ENCODE results near the gene INSL6.
"Not testable (repeated sequence)": the region's sequence is repeated elsewhere in the genome, so short reads cannot be mapped to it uniquely, and the experiment has no call there.

INSL6 gene, protein sequence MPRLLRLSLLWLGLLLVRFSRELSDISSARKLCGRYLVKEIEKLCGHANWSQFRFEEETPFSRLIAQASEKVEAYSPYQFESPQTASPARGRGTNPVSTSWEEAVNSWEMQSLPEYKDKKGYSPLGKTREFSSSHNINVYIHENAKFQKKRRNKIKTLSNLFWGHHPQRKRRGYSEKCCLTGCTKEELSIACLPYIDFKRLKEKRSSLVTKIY

DNA sequence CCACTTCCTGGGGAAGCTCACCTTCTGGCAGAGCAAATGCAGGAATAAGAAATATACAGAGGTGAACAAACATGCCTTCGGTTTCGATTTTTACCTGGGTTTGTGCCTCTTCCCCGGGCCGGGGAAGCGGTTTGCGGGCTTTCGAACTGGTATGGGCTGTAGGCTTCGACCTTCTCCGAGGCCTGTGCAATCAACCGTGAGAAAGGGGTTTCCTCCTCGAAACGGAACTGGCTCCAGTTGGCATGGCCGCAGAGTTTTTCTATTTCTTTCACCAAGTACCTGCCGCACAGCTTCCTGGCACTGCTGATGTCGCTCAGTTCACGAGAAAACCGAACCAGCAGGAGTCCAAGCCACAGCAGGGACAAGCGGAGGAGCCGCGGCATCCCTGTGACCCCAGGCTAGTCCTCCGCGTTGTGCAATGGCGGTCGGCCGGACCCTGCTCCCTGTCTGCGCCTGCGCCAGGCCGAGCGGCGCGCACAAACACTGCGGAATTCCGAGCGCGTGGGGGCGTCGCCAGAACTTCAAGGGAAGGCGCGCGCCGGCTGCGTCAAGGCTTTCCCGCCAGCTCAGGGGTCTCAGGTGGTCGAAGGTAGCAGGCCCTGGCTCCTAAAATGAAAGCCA lies at the start of gene INSL6:
Gene INSL6 (minus strand): TSS at position 420 of the 621 bp plus-strand sequence. CDS start 37 bp downstream, at position 383.
- DNase-seq (ENCODE audit: low read depth in 3 of 3, low spot score in 1 of 3): no peak

DNA sequence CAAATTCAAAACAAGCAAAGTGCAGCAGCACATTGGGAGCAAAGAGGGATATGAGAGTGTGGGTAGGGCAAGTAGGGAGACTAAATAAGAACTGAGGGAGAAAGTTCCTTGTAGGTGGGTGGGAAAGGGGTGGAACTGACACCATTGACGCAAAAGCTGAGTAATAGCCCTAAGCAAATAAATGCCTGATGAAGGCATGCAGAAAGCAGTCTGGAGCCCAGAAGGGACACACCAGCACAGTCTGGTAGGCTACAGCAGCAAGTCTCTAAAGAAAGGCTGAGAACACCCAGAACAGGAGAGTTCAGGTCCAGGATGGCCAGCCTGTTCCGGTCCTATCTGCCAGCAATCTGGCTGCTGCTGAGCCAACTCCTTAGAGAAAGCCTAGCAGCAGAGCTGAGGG lies 45.8 kb upstream of the INSL6 start, which contains the start of gene INSL4:
Gene INSL4 (plus strand): TSS at position 208 of the 400 bp plus-strand sequence. CDS start 105 bp downstream, at position 313.
- no peak for DNase-seq (ENCODE audit: low read depth in 3 of 3, low spot score in 1 of 3)

DNA sequence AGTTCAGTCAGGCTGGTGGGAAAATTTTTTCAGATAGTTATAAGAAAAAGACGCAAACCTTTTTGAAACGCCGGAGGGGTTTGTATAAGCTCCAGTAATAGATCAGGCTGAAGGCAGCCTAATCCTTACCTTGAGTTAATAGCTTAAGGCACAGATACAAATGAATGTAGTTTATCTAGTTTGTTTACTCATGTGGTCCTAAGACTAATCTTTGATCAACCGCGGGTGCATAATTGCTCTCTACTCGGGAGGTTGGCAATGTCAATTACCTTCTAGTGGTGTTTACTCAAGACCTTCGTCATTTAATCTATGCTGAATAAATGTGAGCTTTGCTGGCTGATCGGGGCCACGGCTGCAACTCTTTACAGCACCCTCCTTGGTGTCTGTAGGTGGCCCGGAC lies 45.1 kb upstream of the INSL6 start:
- DNase-seq (ENCODE audit: low read depth in 3 of 3, low spot score in 1 of 3): no peak

DNA sequence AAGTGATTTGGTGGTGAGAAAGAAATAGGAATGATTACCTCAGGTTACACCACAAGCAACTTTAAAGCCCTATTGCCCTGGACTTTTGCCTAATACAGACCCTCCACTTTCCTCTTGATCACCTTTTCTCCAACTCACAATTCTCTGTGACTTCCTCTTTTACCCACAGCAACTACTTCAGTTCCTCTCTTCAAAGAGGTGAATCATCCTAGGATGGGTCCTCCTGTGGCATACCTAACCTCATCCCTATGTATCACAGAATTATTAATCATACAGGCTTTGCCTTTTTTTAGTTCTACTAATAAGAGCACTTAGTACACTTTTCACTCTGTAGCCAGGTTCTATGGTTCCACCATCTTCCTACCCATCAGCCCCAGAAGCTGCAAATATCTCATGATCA lies 19.6 kb upstream of the INSL6 start:
- no peak for DNase-seq (ENCODE audit: low read depth in 3 of 3, low spot score in 1 of 3)

DNA sequence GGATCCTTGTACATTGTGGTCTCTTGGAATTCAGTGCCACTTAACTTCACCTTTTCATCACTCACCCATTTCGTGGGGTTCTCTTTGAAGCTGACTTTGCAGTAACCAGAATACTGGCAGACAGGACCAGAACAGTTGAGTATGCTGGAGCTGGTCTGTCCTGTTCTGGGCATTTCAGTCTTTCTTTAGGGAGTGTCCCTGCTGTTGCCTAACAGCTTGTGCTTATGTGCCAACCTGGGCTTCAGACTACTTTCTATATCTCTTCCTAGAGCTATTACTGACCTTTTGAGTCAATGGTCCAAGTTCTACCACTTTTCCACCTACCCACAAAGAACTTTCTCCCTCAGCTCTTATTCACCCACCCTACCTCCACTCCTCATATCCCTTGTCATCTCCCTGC lies 10.0 kb upstream of the INSL6 start:
- DNase-seq (ENCODE audit: low read depth in 3 of 3, low spot score in 1 of 3): no peak

DNA sequence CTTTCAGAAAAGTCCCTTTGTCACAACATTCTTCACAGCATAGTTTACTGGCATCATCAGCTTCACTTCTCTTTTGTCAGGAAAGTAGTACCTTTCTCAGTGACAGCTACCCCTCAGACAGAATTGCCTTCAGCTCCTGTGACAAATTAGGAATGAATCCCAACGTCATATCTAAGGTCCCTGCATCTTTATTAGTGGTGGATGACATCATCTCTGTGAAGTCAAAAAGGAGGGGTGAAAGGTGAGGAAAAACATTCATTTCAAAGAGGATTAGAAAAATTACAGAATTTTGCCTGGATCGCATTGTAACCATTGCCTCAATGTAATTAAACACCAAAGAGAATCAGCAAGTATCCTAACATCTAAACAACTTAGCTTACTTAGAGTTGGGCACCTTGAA lies 7.9 kb upstream of the INSL6 start:
- no peak for DNase-seq (ENCODE audit: low read depth in 3 of 3, low spot score in 1 of 3)

DNA sequence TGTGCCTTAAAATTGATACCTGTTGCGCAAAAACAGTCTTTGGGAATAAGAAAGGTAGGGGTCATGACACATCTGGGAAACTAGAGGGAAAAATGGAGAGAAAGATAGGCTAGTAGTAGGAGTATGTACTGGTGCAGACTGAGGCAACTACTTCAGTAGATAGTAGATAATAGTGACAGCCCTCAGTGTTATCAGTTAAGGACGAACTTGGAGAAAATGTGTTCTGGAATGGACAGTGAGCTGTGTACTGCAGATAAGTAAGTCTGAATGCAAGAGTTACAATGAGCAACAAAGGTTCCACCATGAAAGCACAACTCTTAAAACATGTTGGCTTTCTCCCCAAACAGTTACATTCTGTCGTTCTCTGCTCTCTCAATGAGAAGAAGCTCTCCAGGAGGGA lies 6.5 kb upstream of the INSL6 start:
- DNase-seq (ENCODE audit: low read depth in 3 of 3, low spot score in 1 of 3): no peak

DNA sequence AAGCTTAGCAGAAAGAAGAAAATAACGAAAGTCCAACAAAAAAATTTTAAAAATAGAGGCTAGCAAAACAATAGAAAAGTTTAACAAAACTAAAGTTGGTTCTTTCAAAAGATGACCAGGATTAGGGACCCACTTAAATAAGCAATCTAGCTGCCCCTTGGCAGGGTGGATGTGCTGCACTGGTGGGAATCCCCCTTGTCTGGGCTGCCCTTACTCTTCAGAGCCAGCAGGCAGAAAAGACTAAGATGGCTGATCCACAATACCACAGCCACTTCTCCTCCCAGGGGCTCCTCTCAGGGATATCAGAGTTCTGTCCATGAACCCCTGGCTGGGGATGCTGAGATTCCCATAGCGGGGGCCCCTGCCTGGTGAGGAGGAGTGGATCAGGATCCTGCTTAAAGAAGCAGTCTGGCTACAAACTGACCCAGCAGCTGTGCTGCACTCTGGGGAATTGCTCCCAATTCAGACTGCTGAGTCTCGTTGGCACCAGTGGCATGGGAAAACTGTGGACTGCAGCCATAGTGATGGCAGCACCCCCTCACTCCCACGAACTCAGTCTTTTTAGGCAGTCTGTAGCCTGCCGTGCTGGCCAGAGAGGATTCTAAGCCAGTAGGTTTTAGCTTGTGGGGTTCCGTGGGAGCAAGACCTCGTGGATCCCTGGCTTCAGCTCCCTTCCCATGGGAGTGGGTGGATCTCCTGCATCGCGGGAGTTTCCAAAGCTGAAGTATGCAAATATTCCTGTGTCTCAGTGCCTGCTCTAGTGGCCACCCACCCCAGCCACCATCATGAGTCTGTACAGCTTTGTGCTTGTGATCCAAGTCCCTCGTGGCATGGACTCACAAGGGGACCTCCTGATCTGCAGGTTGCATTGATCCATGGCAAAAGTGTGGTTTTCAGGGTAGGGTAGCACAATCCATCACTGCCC lies 2.9 kb upstream of the INSL6 start:
- DNase-seq (ENCODE audit: low read depth in 3 of 3, low spot score in 1 of 3): no peak

DNA sequence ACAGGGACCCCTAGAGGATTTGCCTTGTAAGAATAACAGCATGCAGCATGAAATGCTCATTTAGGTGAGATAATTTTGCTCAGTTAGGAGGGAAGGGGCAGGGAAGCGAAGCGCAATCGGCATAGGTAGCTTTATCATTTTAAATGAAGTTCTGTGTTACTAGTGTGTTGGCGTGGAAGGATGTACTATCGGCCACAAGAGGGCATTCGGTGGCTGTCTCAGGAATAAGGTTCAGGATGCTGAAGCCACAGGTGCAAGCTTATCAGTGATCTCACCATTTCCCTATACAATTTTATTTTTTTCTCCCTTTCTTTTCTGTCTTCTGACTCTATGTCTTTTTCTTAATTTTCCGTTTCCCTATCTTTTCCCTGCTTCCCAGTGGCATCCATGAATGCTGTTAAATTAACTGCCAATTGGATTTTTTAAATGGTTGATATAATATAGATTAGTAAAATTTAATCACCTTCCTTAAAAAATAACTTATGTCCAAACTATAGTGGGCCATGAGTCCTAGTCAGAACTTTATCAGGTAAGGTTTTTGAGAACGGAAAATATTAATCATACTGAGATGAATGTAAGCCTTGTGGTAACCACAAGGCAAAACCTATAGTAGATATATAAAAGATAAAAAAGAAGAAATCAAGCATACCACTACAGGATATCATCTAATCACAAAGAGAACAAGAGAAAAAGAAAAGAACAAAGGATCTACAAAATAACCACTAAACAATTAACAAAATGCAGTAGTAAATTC lies 1.2 kb upstream of the INSL6 start:
- peak in 2 of 3 donors; percentile 24 to 44 for DNase-seq (ENCODE audit: low read depth in 3 of 3, low spot score in 1 of 3)

DNA sequence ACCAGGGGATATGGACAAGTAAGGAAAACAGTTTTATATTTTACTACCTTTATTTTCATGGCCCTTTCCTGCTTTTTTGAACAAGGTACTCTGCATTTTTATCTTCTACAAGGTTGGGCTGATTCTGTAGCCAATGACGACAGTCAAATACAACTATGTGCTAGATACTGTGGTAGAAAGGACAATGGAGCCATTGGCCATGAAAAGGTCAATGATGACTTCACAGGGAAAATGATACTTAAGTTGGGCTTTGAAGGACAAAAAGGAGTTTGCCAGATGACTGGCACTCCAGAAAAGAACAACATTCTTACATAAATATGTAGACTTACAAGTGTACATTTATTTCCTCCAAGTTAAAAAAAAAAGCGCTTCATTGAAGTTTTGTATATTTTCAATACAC lies 663 bp downstream of the INSL6 start:
- no peak for DNase-seq (ENCODE audit: low read depth in 3 of 3, low spot score in 1 of 3)

DNA sequence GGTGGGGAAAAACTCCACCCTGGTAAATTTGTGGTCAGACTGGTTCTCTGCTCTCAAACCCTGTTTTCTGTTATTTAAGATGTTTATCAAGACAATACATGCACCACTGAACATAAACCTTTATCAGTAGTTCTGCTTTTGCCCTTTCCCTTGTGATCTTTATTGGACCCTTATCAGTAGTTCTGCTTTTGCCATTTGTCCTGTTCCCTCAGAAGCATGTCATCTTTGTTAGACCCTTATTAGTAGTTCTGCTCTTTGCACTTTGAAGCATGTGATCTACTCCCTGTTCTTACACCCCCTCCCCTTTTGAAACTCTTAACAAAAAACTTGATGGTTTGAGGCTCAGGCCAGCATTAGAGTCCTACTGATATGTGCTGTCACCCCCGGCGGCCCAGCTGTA lies 4.8 kb downstream of the INSL6 start:
- DNase-seq (ENCODE audit: low read depth in 3 of 3, low spot score in 1 of 3): not testable (repeated sequence)

DNA sequence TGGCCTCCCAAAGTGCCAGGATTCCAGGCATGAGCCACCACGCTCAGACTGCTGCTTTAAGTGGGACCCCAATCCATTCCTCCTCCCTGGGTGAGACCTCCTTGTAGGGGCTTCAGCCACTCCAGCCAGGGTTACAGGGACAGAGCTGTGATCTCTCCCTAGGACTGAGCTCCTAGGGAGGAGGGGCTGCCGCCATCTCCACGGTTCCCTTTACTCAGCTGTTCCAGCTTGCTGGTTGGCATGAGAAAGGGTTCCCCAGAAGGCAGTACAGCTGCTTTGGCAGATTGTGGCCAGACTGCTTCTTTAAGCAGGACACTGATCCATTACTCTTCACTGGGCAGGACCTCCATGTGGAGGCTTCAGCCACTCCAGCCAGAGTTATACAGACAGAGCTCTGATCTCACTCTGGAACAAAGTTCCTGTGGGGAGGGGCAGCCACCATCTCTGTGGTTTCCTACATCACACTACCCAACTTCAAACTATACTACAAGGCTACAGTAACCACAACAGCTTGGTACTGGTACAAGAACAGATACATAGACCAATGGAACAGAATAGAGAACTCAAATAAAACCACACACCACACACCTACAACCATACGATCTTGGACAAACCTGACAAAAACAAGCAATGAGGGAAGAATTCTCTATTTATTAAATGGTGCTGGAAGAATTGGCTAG lies 7.2 kb downstream of the INSL6 start:
- no peak for DNase-seq (ENCODE audit: low read depth in 3 of 3, low spot score in 1 of 3)

DNA sequence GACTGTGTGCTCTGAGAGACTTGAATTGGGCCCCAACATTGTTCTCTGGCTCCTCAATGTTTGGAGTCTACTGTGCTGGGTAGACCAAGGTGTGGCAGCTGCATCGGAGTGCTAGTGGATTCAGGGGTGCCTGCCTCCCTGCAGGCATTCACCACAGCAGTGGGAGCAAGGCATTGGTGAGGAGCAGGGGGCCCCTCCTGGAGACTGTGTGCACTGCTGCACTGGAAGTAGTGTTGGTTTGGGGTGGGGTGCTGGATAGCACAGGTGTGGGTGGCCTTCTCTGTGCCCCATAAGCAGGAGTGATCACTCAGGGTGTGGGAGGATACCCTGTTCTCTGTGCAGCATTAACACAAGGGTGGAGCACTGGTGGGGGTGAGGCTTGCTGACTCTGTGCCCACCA lies 39.2 kb downstream of the INSL6 start:
- DNase-seq (ENCODE audit: low read depth in 3 of 3, low spot score in 1 of 3): no peak

DNA sequence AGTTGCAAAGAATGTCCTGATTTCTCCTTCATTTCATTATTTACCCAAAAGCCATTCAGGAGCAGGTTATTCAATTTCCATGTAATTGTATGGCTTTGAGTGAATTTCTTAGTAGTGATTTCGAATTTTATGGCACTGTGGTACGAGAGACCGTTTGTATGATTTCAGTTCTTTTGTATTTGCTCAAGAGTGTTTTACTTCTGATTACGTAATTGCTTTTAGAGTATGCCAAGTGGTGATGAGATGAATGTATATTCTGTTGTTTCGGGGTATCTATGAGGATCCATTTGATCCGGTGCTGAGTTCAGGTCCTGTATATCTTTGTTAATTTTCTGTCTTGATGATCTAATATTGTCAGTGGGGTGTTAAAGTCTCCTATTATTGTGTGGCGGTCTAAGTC lies 41.2 kb downstream of the INSL6 start:
- no peak for DNase-seq (ENCODE audit: low read depth in 3 of 3, low spot score in 1 of 3)

DNA sequence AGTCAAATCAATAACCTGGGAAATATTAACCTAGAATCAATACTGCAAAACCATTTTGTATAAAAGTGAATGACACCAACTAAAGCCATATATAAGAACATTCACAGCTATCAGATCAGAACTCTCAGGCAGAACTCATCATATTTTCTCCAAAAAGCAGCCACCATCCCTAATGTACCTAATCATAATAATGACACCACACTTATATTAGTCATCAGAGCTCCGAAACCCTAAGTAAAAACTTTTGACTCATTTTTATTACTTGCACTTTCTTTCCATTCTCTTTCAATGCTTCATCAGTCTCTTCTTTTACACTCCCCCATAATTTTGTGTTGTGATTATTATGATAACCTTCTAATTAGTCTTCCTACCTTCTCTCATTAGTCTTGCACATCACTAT lies 45.3 kb downstream of the INSL6 start:
- DNase-seq (ENCODE audit: low read depth in 3 of 3, low spot score in 1 of 3): no peak

DNA sequence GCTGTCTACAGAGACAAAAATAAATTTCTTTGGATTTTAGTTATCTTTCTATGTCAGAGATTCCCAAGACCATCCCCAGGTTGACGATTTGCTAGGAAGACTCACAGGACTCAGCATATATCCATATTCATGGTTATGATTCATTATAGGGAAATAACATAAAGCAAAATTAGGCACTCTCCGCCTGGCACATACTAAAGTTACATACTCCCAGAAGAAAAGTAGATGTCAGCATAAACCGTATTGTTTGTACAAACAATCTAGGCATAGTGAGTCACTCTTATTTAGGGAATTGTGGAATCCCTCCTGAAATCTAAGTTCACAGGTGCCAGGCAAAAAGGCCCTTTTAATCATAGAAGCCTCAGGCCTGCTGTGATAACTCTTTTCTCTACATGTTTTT lies 62.9 kb downstream of the INSL6 start:
- no peak for DNase-seq (ENCODE audit: low read depth in 3 of 3, low spot score in 1 of 3)

DNA sequence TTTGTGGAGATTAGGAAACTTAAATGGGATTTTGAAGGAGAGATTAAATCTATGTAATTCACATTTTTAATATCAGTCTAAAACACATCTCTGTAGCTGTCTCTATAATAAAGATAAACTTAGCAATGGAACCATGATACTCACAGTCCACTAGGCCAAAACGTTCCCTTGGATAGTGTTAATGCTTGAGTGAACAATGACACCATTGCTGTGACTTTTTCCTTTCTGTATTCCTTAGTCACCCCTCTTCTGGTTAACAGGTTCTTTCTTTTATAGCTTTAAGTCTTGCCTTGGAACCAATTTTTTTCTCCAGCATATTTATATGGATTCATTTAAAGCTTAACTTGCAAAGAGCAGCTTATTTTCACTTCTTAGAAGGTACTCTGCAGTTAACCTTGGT lies 63.3 kb downstream of the INSL6 start:
- no peak for DNase-seq (ENCODE audit: low read depth in 3 of 3, low spot score in 1 of 3)

DNA sequence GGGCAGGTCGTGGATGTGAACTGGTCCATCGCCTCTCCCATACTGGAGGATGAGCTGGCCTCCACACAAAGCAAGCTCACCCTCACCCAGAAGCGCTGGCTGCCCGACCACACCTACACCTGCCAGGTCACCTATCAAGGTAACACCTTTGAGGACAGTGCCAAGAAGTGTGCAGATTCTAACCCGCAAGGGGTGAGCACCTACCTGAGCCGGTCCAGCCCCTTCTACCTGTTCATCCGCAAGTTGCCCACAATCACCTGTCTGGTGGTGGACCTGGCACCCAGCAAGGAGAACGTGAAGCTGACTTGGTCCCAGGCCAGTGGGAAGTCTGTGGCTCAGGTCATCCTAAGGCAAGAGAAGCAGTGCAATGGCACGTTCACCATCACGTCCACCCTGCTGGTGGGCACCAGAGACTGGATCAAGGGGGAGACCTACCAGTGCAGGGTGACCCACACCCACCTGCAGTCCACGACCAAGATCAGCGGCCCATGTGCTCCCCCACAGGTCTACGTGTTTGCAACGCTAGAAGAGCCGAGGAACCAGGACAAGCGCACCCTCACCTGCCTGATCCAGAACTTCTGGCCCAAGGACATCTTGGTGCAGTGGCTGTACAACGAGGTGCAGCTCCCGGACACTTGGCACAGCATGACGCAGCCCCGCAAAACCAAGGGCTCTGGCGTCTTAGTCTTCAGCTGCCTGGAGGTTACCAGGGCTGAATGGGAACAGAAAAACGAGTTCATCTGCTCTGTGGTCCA lies 71.3 kb downstream of the INSL6 start:
- DNase-seq (ENCODE audit: low read depth in 3 of 3, low spot score in 1 of 3): no peak

All from stimulated activated CD4-positive, alpha-beta T cell treated with anti-CD3 and anti-CD28 coated beads, TNF-alpha, amount 100 ng/mL, for 1 hour (primary cell).